Measurements from ENCODE around the gene SPATA12.
A peak's percentile ranks its signal among the peaks of the same experiment; 100 is the strongest.
"Not testable (repeated sequence)": the region's sequence is repeated elsewhere in the genome, so short reads cannot be mapped to it uniquely, and the experiment has no call there.

Gene SPATA12

DNA sequence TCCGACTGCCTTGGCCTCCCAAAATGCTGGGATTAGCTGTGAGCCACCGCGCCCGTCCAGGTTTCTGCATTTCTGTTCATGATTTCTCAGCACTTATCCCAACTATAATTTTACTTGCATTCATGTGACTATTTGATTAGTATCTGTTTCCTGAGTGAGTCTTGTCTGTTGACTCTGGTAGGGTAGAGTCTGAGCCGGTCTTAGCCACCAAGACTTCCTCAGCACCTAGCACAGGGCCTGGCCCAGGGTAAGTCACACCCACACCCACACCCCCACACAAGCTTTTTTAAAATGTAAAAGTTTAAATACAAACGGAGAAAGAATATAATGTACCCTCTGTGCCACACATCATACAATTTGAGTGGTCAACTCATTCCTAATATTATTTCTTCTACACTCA is 3.1 kb upstream of the SPATA12 start:
- DNase-seq, result no peak

DNA sequence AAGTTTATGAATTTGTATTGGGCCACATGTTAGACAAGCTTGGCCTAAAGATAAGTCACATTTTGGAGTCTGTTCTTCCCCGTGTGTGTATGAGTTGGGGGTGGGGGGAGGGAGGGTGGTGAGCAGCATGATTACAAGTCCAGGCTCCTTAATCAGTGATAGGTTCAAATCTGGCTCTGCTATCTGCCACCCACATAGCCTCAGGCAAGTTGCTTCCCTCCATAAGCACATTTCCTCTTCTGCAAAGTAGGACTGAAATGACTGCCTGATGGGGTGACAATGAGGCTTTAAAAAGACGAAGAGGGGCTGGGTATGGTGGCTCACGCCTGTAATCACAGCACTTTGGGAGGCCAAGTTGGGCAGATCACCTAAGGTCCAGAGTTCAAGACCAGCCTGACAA is 1.1 kb upstream of the SPATA12 start:
- no peak for DNase-seq

DNA sequence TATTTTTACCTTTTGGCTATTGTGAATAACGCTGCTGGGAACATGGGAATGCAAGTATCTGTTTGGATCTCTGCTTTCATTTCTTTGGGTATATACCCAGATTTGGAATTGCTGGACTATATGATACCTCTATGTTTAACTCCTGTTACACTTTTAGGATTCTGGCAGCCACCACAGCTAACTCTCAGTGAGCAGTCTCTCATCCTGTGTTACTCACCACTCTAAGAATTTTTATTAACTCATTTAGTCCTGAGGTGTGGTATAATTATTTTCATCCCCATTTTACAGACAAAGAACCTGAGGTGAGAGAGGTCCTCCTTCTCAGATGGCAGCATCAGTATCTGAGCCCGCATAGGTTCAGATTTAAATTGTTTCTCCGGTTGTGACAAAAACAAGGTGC is 1.1 kb downstream of the SPATA12 start:
- no peak for DNase-seq

DNA sequence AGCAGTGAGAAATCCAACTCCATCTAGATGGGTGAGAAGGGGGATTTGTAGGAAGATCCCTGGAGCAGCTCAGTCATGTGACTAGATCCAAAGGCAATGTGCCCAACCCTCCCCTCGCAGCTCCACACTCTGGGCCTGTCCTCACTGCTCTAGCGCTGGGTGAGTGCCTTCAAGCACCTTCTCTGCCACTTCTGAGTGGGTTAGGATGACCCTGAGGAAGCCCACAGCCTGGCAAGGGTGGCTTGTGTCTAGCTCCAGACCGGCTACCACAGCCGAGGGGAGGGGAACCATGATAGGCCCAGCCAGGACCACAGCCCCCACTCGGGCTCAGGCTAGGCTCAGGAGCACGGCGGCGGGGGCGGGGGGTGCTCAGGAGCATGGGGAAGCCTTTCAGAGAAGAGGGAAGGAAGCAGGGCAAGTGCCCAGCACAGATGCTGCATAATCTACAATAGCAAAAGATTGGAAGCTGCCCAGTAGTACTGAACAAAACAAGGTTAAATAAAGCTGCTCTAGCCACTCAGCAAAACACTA is 1.7 kb downstream of the SPATA12 start:
- DNase-seq, result no peak

DNA sequence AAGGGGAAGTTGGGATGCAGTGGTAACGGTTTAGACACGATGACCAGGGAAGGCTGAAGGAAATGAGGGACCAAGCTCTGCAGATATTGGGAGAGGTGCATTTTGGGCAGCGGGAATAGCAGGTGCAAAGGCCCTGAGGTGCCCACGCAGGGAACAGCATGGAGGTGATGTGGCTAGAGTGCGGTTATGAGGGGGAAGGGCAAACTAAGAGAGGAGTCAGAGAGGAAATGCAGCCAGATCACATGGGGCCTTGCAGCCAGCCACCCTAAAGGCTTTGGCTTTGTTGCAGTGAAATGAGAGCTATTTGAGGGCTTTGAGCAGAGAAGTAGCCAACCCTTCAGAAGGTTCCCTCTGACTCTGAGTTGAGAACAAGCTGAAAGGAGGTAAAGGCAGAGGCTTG is 2.6 kb downstream of the SPATA12 start:
- no peak for DNase-seq

DNA sequence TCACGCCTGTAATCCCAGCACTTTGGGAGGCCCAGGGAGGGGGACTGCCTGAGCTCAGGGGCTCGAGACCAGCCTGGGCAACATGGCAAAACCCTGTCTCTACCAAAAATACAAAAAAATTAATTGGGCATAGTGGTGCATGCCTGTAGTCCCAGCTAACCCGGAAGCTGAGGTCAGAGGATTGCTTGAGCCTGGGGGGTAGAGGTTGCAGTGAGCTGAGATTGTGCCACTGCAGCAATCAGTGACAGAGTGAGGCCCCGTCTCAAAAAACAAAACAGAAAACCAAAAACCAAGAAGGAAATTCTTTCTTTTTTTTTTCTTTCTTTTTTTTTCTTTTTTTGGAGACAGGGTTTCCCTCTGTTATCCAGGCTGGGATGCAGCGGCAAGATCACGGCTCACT is 3.5 kb downstream of the SPATA12 start:
- no peak for DNase-seq

DNA sequence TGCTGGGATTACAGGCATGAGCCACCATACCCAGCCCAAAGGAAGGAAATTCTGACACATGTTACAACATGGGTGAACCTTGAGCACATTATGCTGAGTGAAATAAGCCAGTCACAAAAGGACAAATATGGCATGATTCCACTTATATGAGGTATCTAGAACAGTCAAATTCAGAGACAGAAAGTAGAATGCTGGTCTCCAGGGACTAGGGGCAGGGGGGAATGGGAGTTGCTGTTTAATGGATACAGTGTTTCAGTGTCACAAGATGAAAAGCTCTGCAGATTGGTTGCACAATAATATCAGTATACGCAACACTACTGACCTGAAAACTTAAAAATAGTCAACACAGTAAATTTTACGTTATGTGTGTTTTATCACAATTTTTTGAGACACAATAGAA is 4.1 kb downstream of the SPATA12 start:
- DNase-seq, result no peak

DNA sequence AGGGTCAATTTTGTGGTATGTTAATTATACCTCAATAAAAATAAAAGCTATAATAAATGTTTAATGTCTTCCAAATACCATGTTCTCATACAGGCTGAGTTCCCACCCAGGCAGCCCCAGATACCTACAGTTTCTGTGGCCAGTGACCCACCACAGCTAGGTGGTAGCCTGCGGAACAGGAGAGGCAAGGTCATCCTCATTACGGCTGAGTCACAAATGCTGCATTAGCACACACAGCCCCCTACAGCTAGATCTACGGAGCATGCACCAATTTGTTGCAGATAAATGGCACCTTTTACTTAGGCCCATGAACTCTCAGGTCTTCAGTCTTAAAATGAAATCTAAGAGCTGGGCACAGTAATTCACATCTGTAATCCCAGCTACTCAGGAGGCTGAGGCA is 5.1 kb downstream of the SPATA12 start:
- DNase-seq, result no peak

DNA sequence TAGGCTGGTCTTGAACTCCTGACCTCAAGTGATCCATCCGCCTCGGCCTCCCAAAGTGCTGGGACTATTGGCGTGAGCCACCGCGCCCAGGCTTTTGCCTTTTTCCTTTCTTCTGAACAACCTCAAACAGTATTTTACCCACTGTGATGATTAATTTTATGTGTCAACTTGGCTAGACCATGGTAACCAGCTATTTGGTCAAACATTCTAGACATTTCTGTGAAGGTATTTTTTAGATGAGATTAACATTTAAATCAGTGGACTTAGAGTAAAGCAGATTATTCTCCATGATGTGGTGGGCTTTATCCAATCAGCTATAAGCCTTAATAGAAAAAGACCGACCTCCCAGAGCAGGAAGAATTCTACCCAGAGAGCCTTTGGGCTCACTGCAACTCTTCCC is 6.0 kb downstream of the SPATA12 start:
- DNase-seq, result no peak

DNA sequence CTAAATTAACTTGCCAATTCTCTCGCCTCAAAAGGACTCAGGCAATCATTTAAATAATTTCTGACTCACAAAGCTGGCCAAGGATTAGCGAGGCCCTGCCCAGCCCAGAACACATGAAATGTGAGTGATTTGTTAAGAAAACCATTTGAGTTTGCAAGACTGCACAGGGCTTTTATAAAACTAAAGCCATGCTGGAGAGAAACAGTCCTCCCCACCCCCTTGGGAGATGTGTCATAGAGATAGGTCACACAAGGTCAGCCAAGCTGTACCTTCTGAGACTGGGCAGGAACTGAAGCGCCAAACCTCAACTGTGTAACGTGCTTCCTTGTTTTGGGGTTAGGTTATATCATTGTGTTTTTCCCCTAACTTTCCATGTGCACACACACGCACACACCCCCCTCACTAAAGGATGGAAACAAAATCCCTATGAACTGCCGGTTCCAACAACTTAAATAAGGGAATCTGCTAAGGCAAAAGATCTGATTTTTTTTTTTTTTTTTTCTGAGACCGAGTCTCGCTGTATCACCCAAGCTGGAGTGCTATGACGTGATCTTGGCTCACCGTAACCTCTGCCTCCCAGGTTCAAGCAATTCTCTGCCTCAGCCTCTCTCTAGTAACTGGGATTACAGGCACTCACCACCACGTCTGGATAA is 8.1 kb downstream of the SPATA12 start:
- DNase-seq, result peak; percentile 5

DNA sequence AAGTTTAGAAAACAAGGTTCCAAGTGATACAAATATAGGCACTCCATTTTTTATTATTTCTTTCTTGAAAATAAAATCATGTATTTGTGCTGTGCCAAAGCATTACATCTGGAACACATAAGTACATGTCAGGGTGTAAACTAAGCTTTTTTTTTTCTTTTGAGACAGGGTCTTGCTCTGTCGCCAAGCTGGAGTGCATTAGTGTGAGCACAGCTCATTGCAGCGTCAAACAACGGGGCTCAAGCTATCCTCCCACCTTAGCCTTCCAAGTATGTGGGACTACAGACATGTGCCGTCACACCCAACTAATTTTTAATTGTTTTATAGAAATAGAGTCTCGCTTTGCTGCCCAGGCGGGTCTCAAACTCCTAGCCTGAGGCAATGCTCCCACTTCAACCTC is 9.0 kb downstream of the SPATA12 start:
- DNase-seq, result no peak

DNA sequence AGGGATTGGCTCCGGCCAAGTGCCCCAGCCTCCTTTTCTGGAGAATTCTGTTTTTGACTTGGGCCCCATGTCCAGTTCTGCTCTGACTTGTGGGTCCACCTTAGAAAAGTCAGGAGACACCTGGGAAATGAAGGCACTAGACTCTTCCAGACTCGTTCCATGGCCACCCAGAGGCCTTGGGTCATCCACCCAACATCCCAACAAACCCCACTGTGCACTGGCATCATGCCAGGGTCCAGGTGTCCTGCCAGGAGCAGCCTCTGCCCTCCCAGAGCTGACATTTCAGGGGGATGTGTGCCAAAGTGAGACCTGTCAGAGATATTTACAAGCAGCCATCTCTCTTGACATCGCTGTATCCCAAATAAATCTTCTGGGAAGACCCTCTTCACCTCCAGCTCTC is 13.2 kb downstream of the SPATA12 start:
- DNase-seq, result no peak

DNA sequence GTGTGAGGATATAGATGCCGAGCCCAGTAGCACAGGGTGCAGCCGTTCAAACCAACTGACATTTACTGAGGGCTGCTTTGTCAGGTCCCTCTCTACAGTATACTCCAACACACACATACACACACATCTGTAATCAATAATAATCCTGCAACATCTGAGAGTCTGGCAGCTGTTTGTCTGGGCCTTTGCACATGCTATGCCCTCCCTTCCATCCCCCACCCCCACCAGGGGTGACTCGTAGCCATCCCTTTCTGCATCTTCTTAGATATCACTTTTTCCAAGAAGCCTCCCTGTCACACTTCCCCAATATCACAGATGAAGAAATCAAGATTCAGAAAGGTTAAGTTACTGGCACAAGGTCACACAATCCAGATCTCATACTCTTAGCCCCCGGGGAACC is 13.7 kb downstream of the SPATA12 start:
- no peak for DNase-seq

DNA sequence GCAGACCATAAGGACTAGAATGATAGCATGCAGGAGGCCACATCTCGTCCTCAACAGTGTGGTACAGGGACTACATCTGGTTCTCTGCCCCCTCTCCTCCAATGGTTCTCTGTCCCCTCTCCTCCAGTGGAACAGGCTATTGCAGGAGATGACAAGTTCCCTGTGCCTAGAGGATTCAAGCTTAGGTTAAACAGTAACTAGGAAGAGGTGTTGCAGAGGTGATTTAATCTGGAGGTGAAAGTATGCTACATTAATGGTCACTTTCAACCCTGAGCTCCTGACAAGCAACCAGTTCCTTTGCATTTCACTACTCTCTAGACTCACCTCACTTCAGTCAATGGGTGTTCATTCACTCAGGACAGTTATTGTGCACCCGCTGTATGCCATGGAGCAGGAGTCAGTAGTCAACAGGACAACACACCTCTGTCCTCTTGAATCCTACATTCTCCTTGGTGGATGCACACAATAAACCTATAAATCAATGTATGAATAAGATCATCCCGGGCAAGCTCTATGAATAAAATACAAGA is 16.0 kb downstream of the SPATA12 start:
- DNase-seq, result no peak

DNA sequence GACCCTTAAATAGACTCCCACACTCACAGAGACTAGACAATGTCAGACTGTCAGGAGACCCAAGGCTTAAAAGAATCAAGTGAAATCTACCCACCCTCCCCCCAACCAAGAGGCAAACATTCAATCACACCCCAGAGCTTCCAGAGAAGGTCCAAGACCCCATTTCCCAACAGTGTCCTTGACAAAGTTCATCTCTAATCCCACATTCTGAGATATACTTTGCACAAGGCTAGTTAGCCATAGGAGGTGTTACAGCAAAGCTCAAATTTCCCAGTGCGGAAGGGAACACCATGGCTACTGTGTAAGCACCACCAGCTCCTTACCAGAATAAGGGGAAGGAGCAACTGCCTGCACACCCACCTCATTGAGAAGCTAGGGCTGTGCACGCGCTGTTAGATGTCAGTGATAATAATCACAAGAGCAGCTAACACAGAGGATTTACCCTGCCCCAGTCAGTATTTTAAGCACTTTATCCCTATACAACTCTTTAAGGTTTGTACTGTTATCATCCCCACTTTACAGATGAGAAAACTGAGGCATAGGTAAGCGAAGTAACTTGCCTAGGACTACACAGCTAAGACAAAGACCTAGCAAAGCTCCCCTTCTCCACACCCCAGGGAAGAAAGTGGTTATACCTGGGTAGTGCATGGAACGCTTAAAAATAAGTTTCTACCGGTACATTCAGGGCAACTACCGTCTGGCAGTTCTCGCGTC is 17.3 kb downstream of the SPATA12 start:
- DNase-seq, result no peak

DNA sequence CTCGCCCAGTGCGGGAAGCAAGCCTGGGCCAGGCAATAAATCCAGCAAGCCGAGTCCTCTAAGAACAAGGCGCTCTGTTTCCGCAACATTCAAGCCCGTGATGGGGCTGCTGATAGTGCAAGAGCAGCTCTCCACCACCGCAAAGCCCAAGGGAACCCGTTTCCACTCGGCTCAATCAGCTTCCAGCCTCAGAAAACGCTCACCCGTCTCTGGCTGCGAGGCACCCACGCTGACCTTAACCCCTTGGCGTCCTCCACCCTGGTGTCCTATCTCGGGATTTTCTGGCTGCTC is 17.8 kb downstream of the SPATA12 start:
- DNase-seq, result no peak

DNA sequence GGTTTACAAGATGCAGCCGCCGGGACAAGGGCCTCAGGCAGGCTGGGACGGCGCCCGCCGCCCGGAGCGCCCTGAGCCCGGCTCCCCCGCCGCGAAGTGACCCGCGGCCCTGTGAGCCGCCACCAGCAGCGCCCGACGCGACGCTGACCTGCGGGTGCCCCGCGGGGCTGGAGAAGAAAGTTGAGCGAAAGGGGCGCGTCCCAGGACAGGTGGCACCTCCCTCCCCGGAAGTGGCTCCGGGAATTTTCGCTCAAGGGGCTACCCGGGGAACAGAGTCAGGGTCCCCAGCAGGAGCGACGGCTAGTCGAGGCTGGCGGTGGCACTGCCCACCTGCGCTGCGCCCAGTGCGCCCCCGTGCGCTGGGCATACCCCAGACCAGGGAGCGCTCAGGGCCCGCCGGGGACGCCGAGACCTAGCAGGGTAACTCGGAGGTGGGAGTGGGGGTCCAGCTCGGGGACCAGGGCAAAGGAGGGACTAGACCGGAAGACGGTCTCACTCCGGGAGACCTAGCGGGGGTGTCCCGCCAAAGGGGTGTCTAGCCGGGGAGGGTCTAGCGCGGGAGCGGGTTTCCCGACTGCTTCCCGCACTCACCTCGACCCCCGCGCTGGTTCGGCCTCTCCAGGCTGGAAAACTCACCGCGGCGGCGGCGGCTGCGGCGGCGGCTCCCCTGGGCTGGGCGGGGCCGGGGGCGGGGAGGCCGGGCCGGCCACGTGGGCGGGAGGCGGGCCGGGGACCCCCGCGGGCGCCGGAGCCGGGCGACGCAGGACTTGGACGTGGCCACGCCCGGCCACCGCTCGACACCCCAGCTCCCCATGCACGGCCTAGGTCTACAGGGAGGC is 18.4 kb downstream of the SPATA12 start:
- DNase-seq, result no peak

DNA sequence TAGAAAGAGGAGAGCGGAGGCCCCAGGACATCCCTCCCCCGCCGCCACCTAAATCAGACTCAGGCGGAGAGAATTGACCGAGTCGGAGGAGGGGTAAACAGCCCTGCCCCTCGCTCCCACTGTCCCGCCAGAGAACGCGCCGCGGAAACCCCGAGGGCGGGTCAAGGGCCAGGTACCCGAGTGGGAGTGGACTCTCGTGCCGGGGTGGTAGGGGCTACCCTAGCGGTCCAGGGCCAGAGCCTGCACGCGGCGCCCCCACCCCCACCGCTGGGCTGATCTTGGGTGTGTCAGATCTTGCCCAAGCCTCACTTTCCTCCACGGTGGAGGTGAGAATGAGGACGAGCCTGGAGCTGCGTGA is 19.0 kb downstream of the SPATA12 start:
- DNase-seq, result no peak

DNA sequence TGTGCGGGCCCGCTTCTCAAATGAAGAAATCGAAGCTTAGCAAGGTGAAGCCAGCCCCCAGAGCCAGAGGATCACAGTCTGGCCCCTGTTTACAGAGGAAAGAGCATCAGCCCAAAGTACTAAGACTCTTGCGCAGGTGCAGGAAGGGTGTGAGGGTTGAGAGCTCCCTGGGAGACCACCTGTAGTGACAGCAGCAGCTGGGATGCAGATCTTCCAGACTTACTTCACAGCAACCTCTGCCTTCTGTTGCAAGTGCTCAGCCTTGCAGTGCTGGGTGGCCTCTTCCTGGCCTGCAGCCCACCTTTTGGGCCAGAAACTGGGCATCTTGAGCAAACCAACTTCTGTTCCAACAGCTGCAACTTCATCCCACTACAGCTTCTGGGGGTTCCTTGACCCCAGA is 19.7 kb downstream of the SPATA12 start:
- DNase-seq, result no peak

DNA sequence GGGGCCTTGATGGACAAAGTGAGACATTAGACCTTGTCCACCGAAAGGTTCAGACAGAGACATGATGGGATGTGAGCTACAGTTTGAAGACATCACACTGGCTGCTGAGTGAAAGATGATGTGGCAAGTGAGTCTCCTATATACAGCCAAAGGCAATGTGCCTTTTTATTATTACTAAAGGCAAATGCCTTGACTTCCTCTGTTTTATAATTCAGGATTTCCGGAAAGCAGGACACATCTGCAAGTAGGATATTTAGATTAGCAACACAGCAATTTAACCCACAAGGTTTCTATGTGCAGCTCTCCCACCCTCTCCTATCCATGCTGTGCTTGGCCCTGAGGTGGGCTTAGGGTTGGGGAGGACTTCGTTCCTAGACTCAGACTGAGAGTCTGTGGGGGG is 20.7 kb downstream of the SPATA12 start:
- no peak for DNase-seq

DNA sequence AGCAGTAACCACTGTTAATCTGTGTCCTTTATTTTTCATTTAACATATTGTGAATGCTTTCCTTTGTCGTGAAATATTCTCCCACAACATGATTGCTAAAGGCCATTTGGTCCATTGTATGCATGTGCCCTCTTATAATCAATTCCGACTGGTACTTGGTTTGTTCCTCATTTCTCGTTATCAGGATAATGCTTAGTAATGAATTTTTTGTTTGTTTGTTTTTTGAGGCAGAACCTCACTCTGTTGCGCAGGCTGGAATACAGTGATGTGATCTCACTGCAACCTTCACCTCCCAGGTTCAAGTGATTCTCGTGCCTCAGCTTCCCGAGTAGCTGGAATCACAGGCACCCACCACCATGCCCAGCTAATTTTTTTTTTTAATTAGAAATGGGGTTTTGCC is 22.0 kb downstream of the SPATA12 start:
- DNase-seq, result no peak

DNA sequence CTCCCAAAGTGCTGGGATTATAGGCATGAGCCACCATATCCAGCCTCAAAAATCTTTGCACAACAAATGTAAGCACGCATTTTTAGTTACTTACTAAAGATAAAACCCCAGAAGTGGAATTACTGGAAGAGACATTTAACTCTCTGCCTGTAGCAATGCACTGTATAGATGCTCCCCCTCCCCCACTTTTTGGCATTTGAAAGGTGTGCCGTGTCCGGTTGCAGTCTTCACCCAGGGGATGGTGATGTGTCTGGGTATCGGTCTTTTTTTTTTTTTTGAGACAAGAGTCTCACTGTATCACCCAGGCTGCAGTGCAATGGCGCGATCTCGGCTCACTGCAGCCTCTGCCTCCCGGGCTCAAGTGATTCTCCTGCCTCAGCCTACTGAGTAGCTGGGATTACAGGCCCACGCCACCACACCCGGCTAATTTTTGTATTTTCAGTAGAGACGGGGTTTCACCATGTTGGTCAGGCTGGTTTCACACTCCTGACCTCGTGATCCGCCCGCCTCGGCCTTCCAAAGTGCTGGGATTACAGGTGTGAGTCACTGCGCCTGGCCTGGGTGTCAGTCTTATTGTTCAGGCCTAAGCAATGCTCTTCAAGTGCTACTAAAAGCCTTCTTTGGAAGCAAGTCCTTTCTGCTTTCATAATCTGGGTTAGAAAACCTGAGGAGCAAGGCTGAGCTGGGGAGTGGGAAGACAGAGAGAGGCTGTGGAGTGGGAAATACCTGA is 23.0 kb downstream of the SPATA12 start:
- DNase-seq, result not testable (repeated sequence)

DNA sequence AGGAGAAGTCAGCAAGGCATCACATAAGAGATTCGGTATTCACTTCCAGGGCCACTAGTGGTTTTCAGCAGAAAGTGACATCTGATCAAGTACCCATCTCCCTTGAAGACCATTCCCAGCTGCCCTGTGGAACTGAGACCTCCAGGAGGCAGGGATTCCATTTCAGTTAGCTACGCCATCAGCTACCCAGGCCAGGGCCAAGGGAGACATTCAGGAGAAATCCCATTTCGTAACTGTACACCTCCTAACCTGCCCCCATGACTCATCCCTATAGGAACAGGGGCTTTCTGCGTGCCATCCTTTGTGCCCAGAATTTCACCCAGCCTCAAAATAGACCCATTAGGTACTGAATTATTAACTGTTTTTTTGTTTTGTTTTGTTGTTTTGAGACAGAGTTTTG is 24.7 kb downstream of the SPATA12 start:
- no peak for DNase-seq
